GM12874 (cell line): ENCODE data around the gene EDN2.

Experiments
- TF ChIP-seq, protein P1 (sequence below): IDR thresholded peaks from 2 replicates; pipeline ENCODE4 v1.5.1; 2011; ENCODE audit warnings: low read depth, mild to moderate bottlenecking, control low read depth, low read length, moderate library complexity; ENCODE audit not compliant: insufficient read depth

EDN2 gene

DNA sequence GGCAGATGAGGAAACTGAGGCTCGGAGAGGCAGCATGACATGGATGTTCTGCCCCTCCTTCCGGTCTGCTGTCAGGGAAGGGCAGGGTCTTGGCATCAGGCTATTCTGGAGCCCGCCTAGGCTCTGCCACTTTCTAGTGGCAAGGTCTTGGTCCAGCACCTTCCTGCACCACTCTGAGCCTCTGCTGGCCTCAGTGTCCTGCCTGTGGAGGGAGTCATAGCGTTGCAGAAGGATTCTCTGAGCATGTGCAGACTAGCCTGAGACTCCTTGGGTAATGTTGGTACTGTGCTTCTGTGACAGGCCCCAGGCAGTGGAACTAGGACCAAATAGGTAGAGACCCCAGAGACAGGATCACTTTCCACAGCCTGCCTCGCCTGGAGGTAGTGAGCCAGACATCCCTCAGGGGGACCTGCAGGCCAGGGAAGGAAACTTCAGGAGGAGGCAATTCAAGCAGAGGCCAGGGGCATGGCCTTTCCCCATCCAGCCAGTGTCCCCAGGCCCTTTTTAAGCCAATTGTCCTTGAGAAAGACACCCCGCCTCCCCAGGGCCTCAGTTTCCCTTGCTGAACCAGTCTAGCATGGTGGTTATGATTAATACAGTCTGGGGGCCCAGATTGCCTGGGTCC is 10.6 kb downstream of the EDN2 start:
- TF ChIP-seq, protein P1, sequence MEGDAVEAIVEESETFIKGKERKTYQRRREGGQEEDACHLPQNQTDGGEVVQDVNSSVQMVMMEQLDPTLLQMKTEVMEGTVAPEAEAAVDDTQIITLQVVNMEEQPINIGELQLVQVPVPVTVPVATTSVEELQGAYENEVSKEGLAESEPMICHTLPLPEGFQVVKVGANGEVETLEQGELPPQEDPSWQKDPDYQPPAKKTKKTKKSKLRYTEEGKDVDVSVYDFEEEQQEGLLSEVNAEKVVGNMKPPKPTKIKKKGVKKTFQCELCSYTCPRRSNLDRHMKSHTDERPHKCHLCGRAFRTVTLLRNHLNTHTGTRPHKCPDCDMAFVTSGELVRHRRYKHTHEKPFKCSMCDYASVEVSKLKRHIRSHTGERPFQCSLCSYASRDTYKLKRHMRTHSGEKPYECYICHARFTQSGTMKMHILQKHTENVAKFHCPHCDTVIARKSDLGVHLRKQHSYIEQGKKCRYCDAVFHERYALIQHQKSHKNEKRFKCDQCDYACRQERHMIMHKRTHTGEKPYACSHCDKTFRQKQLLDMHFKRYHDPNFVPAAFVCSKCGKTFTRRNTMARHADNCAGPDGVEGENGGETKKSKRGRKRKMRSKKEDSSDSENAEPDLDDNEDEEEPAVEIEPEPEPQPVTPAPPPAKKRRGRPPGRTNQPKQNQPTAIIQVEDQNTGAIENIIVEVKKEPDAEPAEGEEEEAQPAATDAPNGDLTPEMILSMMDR = no peak

DNA sequence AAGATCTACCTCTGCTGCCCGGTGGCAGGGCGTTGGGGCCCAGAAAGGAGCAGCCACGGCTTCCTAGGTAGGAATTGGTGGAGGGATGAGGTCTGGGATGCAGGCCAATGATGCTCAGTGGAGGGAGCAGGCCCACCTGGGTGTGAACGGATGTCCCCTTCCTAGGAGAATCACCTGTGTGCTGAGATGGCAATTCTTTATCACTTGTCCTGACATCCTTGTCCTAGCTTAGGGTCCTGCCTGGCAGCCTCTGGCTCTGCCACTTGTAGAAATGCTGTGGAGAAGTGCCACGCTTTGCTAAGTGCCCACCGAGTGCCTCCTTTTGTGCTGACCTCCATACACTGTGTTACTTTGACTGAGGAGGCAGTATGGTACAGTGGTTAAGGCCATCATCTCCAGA is 12.8 kb downstream of the EDN2 start:
- TF ChIP-seq, protein P1 = no peak

DNA sequence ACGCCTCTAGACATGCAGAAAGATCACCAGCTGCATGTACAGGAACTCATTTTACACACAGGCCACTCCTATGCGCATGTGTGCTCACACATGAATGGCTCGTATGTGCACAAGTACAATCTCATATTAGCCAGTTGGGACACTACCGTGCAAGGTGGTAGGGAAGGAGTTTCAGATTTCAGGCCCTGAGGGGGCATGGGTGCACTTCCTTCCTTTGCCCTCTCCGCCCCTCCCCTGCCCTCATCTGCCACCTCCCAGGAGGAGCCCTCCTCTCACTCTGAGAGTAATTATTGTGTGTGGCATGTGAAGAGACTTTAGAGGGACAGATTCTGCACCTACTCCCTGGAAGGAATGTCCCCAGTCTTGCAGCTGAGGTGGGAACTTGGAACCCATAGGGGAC is 14.8 kb downstream of the EDN2 start:
- TF ChIP-seq, protein P1 = no peak

DNA sequence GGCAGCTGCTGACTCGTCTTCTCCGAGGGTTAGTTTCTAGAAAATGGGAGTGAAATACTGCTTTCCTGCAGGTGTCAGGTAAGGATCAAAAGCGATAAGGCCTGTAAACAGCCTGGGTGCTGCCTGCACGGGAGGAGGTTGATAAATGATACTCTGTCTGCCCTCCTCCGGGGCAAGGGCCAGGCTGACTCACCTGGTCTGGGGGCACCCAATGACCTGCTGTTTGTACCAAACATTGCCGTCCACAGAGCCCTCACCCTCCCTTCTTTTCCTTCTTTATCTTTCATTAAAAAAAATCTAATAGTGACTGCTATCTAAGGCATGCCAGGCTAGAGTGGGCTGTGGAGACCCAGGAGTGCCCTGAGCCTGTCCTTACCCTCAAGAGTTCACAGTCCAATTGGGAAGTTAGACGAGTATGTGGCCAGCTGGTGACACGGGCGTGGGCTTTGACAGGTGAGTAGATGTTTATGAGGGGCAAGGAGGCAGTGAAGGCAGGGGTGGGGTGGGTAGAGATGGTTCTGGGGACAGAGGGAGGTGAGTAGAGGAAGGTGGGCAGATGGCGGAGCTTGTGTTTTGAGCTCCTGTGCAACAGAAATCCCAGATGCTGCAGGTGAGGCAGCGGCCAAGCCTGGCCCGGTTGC is 16.2 kb downstream of the EDN2 start:
- TF ChIP-seq, protein P1 = no peak

DNA sequence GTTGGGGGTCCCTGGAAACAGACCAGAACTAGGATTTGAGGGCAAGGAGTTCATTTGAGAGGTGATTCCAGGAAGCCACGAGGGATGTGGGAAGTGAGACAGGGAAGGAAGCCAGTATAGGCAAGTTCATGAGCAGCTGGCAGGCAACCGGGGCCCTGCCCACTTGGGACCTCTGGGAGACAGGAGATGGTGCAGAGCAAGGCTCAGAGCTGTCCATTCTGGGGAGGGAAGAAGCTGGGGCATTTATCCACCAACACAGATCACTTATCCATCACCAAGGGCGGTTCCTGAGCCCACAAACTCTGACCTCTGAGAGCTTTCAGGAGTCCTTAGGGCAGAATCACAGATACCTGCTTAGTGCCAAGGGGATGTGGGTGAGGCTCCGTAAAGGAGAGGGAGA is 16.8 kb downstream of the EDN2 start:
- TF ChIP-seq, protein P1 = no peak

DNA sequence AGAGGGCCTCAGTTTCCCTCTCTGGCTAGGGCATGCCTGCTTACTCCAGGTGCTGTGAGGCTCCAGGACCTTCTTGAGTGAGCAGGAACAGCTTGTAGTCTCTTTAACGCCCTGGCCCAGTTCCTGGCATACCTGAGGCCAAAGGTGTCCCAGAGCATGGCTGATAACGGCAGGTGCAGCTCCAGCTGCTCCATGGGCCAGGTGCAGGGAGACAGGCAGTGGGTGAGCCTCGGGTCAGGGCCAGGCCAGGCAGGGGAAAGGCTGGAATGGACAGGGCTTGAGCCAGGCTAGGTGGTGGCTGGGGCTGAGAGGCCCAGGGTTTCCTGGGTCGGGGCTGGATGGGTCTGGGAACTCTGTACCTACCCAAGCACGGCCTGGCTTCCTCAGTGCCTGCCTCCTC is 18.3 kb downstream of the EDN2 start:
- TF ChIP-seq, protein P1 = no peak

DNA sequence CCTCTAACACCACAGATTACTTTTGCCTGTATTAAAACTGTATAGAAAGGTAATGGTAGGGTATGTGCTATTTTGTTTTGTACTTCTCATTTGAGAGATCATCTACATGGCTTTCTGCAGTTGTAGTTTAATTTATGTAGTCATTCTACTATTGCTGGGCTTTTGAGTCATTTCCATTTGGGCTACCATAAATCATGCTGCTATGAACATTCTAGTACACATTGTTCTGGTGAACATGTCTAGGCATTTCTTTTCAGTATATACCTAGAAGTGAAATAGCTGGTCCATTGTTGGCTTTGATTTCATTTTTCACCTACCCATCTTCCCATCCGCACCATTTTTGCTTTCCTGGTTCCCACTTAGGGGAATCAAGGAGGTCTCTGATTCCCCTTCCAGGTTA is 18.7 kb downstream of the EDN2 start:
- TF ChIP-seq, protein P1 = no peak
